COLO668 (cell line): ENCODE results near the gene FAM117B.
"Not testable (repeated sequence)": the region's sequence is repeated elsewhere in the genome, so short reads cannot be mapped to it uniquely, and the experiment has no call there.

Experiments
- DNase-seq: peaks from one replicate; lab custom pipeline; 2025; ENCODE audit not compliant: unreplicated experiment; lab: John Stamatoyannopoulos, UW

FAM117B gene

DNA sequence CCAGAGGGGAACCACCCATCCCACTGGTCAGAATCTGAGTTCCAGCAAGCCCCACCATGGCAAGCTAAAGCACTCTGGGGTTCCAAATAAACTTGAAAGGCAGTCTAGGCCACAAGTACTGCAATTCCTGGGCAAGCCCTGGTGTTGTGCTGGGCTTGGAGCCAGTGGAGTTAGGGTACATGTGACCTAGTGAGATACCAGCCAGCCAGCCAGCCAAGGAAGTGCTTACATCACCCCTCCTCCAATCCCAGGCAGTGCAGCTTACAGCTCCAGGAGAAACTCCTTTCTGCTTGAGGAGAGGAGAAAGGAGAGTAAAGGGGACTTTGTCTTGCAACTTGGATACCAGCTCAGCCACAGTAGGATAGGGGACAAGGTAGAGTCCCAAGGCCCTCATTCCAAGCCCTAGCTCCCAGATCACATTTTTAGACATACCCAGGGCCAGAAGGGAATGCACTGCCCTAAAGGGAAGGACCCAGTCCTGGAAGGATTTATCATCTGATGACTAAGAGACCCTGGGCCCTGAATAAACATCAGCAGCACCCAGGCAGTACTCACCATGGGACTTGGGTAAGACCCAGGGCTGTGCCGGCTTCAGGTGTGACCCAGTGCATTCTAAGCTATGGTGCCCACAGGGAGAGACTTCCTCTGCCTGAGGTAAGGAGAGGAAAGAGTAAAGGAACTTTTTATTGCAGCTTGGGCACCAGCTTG lies 172.8 kb downstream of the FAM117B start:
- DNase-seq = not testable (repeated sequence)

- DNase-seq = no peak
Observed at GRCh38 chr2:202808754-202809153, 174.0 kb downstream of the FAM117B start.

- DNase-seq = no peak
Observed at GRCh38 chr2:202813387-202813786, 178.6 kb downstream of the FAM117B start.

GRCh38 chr2:202814226-202814625 lies 179.5 kb downstream of the FAM117B start:
- no peak for DNase-seq

GRCh38 chr2:202815548-202816360 lies 181.0 kb downstream of the FAM117B start:
- no peak for DNase-seq

DNA sequence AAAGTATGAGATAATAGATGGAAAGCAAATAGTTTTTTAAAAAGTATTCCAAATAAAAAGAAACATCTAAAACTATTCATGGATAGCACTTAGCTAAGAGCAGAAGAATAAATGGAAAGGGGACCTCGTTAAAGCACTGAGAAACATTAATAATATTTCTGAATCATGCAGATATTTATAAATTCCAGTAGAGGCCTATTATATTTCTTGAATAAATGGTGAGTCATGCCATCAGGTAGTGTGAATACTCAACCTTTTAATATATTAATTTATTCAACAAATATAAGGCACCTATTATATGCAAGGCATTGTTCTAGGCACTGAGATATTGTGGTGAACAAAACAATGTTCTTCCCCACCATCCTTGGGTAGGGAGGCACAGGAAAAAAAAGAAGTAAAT lies 183.0 kb downstream of the FAM117B start:
- no peak for DNase-seq

GRCh38 chr2:202818321-202818720 lies 183.6 kb downstream of the FAM117B start:
- no peak for DNase-seq
